Measurements from ENCODE around the gene SMTNL2.

DNA sequence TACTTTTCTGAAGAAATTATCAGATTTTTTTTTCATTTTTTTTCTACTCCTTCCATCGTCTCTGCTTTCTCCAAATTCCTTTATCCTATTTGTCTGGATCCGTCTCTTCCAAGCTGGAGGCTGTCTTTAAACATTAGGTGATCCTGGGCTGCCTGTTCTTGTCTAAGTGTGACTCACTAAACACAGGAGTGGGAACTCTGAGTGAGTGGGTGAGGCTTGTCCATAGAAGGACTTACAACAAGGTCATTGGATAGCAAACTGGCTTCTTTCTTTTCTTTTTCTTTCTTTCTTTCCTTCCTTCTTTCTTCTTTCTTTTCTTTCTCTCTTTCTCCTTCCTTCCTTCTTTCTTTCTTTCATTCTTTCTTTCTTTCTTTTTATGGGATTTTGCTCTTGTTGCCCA lies 38.9 kb downstream of the SMTNL2 start:
- TF ChIP-seq, protein P1, sequence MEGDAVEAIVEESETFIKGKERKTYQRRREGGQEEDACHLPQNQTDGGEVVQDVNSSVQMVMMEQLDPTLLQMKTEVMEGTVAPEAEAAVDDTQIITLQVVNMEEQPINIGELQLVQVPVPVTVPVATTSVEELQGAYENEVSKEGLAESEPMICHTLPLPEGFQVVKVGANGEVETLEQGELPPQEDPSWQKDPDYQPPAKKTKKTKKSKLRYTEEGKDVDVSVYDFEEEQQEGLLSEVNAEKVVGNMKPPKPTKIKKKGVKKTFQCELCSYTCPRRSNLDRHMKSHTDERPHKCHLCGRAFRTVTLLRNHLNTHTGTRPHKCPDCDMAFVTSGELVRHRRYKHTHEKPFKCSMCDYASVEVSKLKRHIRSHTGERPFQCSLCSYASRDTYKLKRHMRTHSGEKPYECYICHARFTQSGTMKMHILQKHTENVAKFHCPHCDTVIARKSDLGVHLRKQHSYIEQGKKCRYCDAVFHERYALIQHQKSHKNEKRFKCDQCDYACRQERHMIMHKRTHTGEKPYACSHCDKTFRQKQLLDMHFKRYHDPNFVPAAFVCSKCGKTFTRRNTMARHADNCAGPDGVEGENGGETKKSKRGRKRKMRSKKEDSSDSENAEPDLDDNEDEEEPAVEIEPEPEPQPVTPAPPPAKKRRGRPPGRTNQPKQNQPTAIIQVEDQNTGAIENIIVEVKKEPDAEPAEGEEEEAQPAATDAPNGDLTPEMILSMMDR (IDR thresholded peaks at IDR 0.05; ENCODE audit: low read length): no peak
- TF ChIP-seq EZH2 (IDR thresholded peaks at IDR 0.05; ENCODE audit: borderline replicate concordance, low read length): no peak

Measured in OCI-LY1 (cell line).